MM.1S (cell line): ENCODE measurements around the gene BST1.

Experiments used
- EZH2 ChIP-seq: fragments of 300-600 bp; sonication (generic); optimal IDR thresholded peaks from 2 replicates; pipeline ENCODE3; 2017; ENCODE audit warnings: low read depth, mild to moderate bottlenecking, antibody characterized with exemption, low read length, mixed read lengths
- TF ChIP-seq, protein P1 (sequence below): fragments of 300-600 bp; sonication (generic); IDR thresholded peaks from 2 replicates; pipeline ENCODE4 v1.5.1; 2016; ENCODE audit warnings: antibody characterized with exemption, low read length, mixed read lengths

DNA sequence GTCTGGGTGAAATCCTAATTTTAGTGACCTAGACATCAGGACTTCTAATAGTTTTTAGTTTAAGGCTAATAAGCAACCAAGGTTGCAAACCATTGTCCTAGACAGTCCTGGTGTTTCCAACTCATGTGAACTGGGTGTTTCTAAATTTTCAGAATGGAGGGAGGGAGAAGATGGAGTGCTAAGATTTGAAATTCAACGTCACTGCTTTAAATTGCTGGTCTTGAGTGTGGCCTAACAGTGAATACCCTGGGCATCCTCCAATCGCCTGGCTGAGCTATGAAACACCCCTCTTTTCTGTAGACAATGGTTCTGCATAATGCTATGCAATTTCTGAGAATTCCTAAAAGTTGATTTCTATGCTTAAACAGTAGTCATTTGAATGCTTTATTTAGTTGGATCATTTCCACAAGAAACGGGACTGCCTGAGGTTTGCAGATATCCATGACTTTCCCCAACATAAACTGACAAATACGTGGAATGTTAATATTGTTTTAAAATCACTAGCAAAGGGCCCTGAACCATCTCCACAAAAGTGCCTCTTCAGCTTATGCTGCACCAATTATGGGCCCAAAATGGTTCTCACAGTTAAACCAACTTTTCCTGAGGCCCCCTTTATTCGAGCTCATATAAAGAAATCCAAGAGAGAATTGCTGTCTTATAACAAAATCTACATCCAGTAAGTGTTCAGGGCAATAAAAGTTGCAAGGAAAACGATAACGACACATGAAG, 48.8 kb upstream of the BST1 start:
- TF ChIP-seq, protein P1, sequence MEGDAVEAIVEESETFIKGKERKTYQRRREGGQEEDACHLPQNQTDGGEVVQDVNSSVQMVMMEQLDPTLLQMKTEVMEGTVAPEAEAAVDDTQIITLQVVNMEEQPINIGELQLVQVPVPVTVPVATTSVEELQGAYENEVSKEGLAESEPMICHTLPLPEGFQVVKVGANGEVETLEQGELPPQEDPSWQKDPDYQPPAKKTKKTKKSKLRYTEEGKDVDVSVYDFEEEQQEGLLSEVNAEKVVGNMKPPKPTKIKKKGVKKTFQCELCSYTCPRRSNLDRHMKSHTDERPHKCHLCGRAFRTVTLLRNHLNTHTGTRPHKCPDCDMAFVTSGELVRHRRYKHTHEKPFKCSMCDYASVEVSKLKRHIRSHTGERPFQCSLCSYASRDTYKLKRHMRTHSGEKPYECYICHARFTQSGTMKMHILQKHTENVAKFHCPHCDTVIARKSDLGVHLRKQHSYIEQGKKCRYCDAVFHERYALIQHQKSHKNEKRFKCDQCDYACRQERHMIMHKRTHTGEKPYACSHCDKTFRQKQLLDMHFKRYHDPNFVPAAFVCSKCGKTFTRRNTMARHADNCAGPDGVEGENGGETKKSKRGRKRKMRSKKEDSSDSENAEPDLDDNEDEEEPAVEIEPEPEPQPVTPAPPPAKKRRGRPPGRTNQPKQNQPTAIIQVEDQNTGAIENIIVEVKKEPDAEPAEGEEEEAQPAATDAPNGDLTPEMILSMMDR, result no peak
- no peak for TF ChIP-seq EZH2
